Stimulated activated CD8-positive, alpha-beta memory T cell treated with anti-CD3 and anti-CD28 coated beads, Interleukin-7, amount 100 ng/mL, for 48 hours (primary cell): ENCODE measurements around the gene KCNT1.

Experiments used
- DNase-seq, 2 donors: peaks; one replicate each; pipeline ENCODE4 v3.0.0-alpha.2; 2020; ENCODE audit warnings: low read depth in 1 of 2; ENCODE audit errors: extremely low read depth in 1 of 2

KCNT1 gene

DNA sequence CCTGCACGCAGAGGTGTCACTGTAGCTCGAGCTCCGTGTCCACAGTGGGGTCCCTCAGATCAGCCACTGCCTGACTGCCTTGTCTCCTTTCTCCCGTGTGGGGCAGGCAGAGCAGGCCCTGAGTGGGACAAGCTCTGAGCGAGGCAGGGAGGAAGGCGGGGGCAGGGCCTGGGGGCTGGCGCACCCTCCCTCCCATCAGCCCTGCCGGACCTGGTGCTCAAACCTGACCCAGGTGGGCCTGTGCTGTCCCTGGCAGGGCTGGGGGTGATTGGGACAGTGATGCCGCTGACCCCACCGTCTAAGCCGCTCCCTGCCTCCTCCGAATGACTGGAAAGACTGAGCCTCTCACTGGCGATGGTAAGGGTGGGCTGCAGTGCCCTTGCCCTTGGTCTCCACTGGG lies 60.9 kb downstream of the KCNT1 start:
- DNase-seq, result no peak

- no peak for DNase-seq
These were observed 61.9 kb downstream of the KCNT1 start for GRCh38 chr9:135763716-135764446.

DNA sequence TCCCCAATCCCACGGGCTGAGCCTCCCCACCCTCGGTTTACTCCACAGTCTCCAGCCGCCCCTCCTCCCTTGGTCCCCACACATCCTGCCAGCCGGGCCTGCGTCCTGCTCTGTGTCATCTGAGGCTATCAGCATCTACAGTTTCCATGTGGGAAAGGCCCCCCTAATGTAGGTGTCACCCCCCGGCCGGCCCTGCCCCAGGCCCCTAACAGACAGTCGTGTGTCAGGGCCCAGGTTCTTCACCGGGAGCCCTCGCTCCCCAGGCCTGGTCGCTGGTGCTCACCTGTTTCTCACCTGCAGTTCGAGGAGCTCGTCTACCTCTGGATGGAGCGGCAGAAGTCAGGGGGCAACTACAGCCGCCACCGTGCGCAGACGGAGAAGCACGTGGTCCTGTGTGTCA lies 62.7 kb downstream of the KCNT1 start:
- no peak for DNase-seq

DNA sequence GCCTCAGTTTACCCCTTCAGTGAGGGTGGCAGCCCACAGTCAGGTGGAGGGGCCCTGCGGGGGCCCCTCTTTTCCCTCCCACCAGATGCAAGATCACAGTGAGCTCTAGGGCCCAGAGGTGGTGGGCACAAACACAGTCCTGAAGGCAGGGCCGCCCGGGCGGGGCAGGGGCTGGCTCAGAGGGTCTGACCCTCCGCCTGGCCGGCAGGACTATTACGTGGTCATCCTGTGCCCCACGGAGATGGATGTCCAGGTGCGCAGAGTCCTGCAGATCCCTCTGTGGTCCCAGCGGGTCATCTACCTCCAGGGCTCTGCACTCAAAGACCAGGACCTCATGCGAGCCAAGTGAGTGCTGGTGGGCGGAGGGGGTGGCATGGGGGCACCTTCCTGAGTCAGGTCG lies 63.4 kb downstream of the KCNT1 start:
- DNase-seq, result no peak

- no peak for DNase-seq
These were observed 64.3 kb downstream of the KCNT1 start for GRCh38 chr9:135766251-135766650.

- no peak for DNase-seq
These were observed 64.7 kb downstream of the KCNT1 start for GRCh38 chr9:135766707-135767106.

- DNase-seq, result no peak
These were observed 66.7 kb downstream of the KCNT1 start for GRCh38 chr9:135768516-135769218.

GRCh38 chr9:135769489-135770202 lies 67.7 kb downstream of the KCNT1 start:
- no peak for DNase-seq

DNA sequence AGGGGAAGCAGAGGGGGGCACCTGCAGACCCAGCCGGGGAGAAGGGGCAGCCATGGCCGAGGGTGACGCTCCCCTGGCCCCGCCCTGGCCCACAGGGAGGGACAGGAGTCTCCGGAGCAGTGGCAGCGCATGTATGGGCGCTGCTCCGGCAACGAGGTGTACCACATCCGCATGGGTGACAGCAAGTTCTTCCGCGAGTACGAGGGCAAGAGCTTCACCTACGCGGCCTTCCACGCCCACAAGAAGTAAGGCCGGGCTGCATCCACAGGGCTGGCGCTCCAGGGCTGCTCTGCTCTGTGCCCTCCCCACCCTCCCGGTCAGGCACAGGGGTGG lies 68.2 kb downstream of the KCNT1 start:
- DNase-seq, result no peak

- no peak for DNase-seq
These were observed 68.8 kb downstream of the KCNT1 start for GRCh38 chr9:135770771-135771170.

GRCh38 chr9:135771401-135772051 lies 69.5 kb downstream of the KCNT1 start:
- DNase-seq, result no peak

- DNase-seq, result no peak
These were observed 70.2 kb downstream of the KCNT1 start for GRCh38 chr9:135772056-135772646.

GRCh38 chr9:135772702-135773493 lies 70.9 kb downstream of the KCNT1 start:
- DNase-seq, result no peak

DNA sequence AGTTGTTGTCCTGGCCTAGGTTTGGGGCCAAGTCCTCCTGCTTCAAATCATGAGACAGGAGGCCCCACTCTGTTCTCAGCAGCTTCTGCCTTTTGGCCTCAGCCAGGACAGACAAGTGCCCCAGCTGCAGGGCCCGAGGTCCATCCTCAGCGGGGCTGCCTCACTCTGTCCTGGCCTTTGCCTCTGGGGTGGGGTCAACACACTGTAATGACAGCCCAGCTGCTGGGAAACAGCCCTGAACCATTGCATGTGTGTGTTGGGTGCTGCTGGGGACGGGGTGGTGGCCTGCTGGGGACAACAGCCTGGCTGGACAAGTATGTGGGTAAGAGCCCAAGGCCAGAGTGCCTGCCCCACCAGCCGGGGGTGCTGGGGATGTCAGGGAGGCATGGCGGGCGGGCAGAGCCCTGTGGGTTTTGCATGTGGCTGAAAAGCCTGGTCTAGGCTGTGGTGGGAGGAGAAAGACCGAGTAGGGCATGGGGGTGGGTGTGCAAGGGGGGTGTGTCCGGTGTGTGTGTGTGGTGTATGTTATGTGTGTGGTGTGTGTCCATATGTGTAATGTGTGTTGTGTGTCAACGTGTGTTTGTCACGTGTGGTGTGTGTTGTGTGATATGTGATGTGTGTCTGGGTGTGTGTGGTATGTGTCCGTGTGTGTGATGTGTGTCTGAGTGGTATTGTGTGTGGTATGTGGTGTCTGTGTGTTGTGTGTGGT lies 71.7 kb downstream of the KCNT1 start:
- DNase-seq, result no peak

DNA sequence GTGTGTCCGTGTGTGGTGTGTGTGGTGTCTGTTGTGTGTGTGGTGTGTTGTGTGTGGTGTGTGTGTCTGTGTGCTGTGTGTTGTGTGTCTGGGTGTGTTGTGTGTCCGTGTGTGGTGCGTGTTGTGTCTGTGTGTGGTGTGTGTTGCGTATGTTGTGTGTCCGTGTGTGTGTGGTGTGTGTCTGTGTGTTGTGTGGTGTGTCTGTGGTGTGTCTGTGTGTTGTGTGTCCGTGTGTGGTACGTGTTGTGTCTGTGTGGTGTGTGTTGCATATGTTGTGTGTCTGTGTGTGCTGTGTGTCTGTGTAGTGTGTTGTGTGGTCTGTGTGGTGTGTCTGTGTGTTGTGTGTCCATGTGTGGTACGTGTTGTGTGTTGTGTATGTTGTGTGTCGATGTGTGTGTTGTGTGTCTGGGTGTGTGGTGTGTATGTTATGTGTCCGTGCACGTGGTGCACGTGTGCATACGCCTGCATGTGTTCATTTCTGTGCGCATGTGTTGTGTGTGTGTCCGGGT lies 72.3 kb downstream of the KCNT1 start:
- no peak for DNase-seq

GRCh38 chr9:135774794-135775525 lies 73.0 kb downstream of the KCNT1 start:
- DNase-seq, result no peak

GRCh38 chr9:135775911-135776310 lies 73.9 kb downstream of the KCNT1 start:
- no peak for DNase-seq

DNA sequence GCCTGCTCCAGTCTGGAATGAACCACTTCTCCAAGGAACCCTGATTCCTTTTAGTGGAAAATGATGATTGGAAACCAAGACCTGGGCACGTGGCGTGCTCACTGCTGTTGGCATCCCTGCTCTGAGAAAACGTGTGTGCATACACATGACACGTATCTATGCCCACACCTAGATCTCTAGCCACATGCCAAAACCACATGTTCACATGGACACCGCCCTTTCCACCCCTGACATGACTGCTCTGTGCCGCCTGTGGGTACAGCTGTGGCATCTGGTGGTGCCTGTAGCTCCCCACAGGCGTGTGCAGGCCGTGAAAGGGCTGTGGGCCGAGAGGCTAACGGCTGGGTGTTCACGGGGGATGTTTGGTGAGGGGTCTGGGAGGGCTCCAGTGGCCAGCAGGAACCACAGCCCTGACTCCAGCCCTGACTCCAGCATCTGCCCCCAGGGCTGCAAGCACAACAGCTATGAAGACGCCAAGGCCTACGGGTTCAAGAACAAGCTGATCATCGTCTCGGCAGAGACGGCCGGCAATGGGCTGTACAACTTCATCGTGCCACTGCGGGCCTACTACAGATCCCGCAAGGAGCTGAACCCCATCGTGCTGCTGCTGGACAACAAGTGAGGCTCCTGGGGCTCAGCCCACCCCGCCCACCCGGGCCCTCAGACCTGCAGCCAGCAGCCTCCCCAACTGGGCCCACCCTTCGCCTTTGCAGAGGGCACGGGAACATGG lies 75.1 kb downstream of the KCNT1 start:
- no peak for DNase-seq
